ENCODE results near the gene TNS3.
"Not testable (repeated sequence)": the region's sequence is repeated elsewhere in the genome, so short reads cannot be mapped to it uniquely, and the experiment has no call there.

The TNS3 gene

GRCh38 chr7:47472444-47473157, 109.3 kb downstream of the TNS3 start:
- DNase-seq (ENCODE audit: low read depth in 2 of 2) = no peak

- no peak for DNase-seq (ENCODE audit: low read depth in 2 of 2)
Measured at GRCh38 chr7:47471831-47472230, 110.1 kb downstream of the TNS3 start.

- DNase-seq (ENCODE audit: low read depth in 2 of 2) = no peak
Measured at GRCh38 chr7:47471358-47471703, 110.6 kb downstream of the TNS3 start.

GRCh38 chr7:47470567-47471357, 111.1 kb downstream of the TNS3 start:
- no peak for DNase-seq (ENCODE audit: low read depth in 2 of 2)

- not testable (repeated sequence) for DNase-seq (ENCODE audit: low read depth in 2 of 2)
Measured at GRCh38 chr7:47469846-47470245, 112.1 kb downstream of the TNS3 start.

GRCh38 chr7:47466832-47467231, 115.1 kb downstream of the TNS3 start:
- DNase-seq (ENCODE audit: low read depth in 2 of 2) = no peak

- DNase-seq (ENCODE audit: low read depth in 2 of 2) = no peak
Measured at GRCh38 chr7:47465191-47465590, 116.7 kb downstream of the TNS3 start.

GRCh38 chr7:47464266-47464665, 117.6 kb downstream of the TNS3 start:
- no peak for DNase-seq (ENCODE audit: low read depth in 2 of 2)

GRCh38 chr7:47461746-47462145, 120.2 kb downstream of the TNS3 start:
- no peak for DNase-seq (ENCODE audit: low read depth in 2 of 2)

GRCh38 chr7:47461161-47461560, 120.8 kb downstream of the TNS3 start:
- no peak for DNase-seq (ENCODE audit: low read depth in 2 of 2)

GRCh38 chr7:47460251-47460989, 121.5 kb downstream of the TNS3 start:
- no peak for DNase-seq (ENCODE audit: low read depth in 2 of 2)

- DNase-seq (ENCODE audit: low read depth in 2 of 2) = no peak
Measured at GRCh38 chr7:47458486-47458885, 123.4 kb downstream of the TNS3 start.

GRCh38 chr7:47458057-47458456, 123.9 kb downstream of the TNS3 start:
- DNase-seq (ENCODE audit: low read depth in 2 of 2) = no peak

- no peak for DNase-seq (ENCODE audit: low read depth in 2 of 2)
Measured at GRCh38 chr7:47456210-47456955, 125.5 kb downstream of the TNS3 start.

GRCh38 chr7:47455872-47456185, 126.1 kb downstream of the TNS3 start:
- no peak for DNase-seq (ENCODE audit: low read depth in 2 of 2)

- DNase-seq (ENCODE audit: low read depth in 2 of 2) = no peak
Measured at GRCh38 chr7:47454974-47455871, 126.7 kb downstream of the TNS3 start.

- no peak for DNase-seq (ENCODE audit: low read depth in 2 of 2)
Measured at GRCh38 chr7:47454069-47454973, 127.6 kb downstream of the TNS3 start.

GRCh38 chr7:47453093-47454061, 128.5 kb downstream of the TNS3 start:
- DNase-seq (ENCODE audit: low read depth in 2 of 2) = no peak

- no peak for DNase-seq (ENCODE audit: low read depth in 2 of 2)
Measured at GRCh38 chr7:47452715-47453092, 129.2 kb downstream of the TNS3 start.

All from stimulated activated CD4-positive, alpha-beta T cell treated with anti-CD3 and anti-CD28 coated beads, Interleukin-1b, Interleukin-23, amount 100 ng/mL, for 1 hour (primary cell).